ENCODE data around the gene ITGA2B.

- no peak for TF ChIP-seq ZNF564 (CRISPR knock-in tag; IDR thresholded peaks at IDR 0.05)
- no peak for TF ChIP-seq ZKSCAN5 (CRISPR knock-in tag; IDR thresholded peaks at IDR 0.05)
- no peak for TF ChIP-seq CTCF (CRISPR knock-in tag; IDR thresholded peaks at IDR 0.05)
- no peak for TF ChIP-seq EZH2 (conservative IDR thresholded peaks at IDR 0.05; ENCODE audit: low read depth, low read length)
- TF ChIP-seq ZBTB34 (CRISPR knock-in tag; IDR thresholded peaks at IDR 0.05), result no peak
Observed at GRCh38 chr17:44360826-44361225, 28.6 kb downstream of the ITGA2B start.
